IMR-90 (cell line): Measurements from ENCODE around the gene ZSCAN23. TPM values are rescaled to one million over a fixed set of nuclear protein-coding genes. Genes with fewer than 3 reads are reported as not detected.

Experiments used
- microRNA-seq, 2 experiments: library from miRNA; stranded (forward) in 1 of 2; unstranded in 1 of 2; fragments of 10-50 nt in 1 of 2; fragments of <30 nt in 1 of 2; gene quantifications in 1 of 2; microRNA quantifications in 1 of 2; one replicate each; pipeline versions ENCODE3 to v1.1.0; 2013 to 2020; ENCODE audit not compliant: insufficient read depth in 1 of 2, insufficient read length in 1 of 2, unreplicated experiment in 1 of 2
- polyA plus RNA-seq, 3 experiments: library from polyadenylated mRNA; depleted of rRNA; stranded (reverse); fragments of >200 nt; gene quantifications; 2 replicates each; pipeline ENCODE4 v1.2.3, GENCODE V29; 2012; ENCODE audit warnings: low replicate concordance in 1 of 3
- small RNA-seq, 5 experiments: library from RNA; depleted of rRNA; stranded (forward); fragments of <200 nt; gene quantifications; one replicate each; pipeline ENCODE3, GENCODE V24; 2012
- total RNA-seq: library from RNA; depleted of rRNA; stranded (reverse); fragments of >200 nt; gene quantifications from 2 replicates; pipeline ENCODE4 v1.2.3, GENCODE V29; 2012; rRNA removed

The ZSCAN23 gene
- total and polyA plus RNA-seq, 2 of the 4 experiments (the other 2 are of a cell fraction) = 1.7 to 8.4 TPM

Small RNA genes within 50 kb of the gene (microRNA-seq; reads per million reads assigned to microRNA genes)
- gene RNU2-45P (ENCODE audit: insufficient read depth, insufficient read length) = not detected

Small RNA genes within 50 kb of the gene (small RNA-seq; reads per million reads assigned to genes)
- gene RNU2-45P = 0 reads per million in 5 experiments

Other genes starting within 250 kb of the ZSCAN23 start
- 16.9 and 17.7 TPM in 2 replicates for gene ZSCAN9, start 218.2 kb downstream of the ZSCAN23 start, total RNA-seq
- gene ZSCAN9, start 218.2 kb downstream of the ZSCAN23 start, polyA plus RNA-seq (2012; rRNA removed) = 11.5 and 13.7 TPM in 2 replicates
- gene ZKSCAN4, start 191.2 kb downstream of the ZSCAN23 start, total RNA-seq = 4.7 and 5.7 TPM in 2 replicates
- 2.0 and 2.4 TPM in 2 replicates for gene ZKSCAN4, start 191.2 kb downstream of the ZSCAN23 start, polyA plus RNA-seq (2012; rRNA removed)
- 0.54 and 0.83 TPM in 2 replicates for gene NKAPL, start 184.2 kb downstream of the ZSCAN23 start, total RNA-seq
- 0.49 and 0.51 TPM in 2 replicates for gene NKAPL, start 184.2 kb downstream of the ZSCAN23 start, polyA plus RNA-seq (2012; rRNA removed)
- 22.8 and 42.1 TPM in 2 replicates for gene ZSCAN26, start 176.3 kb downstream of the ZSCAN23 start, total RNA-seq
- gene ZSCAN26, start 176.3 kb downstream of the ZSCAN23 start, polyA plus RNA-seq (2012; rRNA removed) = 12.8 and 13.1 TPM in 2 replicates
- gene PGBD1, start 161.9 kb downstream of the ZSCAN23 start, total RNA-seq = 6.3 and 6.9 TPM in 2 replicates
- gene PGBD1, start 161.9 kb downstream of the ZSCAN23 start, polyA plus RNA-seq (2012; rRNA removed) = 3.3 and 3.9 TPM in 2 replicates
- gene ZSCAN31, start 107.3 kb downstream of the ZSCAN23 start, total RNA-seq = 4.2 and 4.7 TPM in 2 replicates
- gene ZSCAN31, start 107.3 kb downstream of the ZSCAN23 start, polyA plus RNA-seq (2012; rRNA removed) = 1.2 and 1.4 TPM in 2 replicates
- gene ZKSCAN3, start 93.5 kb downstream of the ZSCAN23 start, total RNA-seq = 4.4 and 4.8 TPM in 2 replicates
- 2.1 and 3.7 TPM in 2 replicates for gene ZKSCAN3, start 93.5 kb downstream of the ZSCAN23 start, polyA plus RNA-seq (2012; rRNA removed)
- gene ZSCAN12, start 43.7 kb downstream of the ZSCAN23 start, total RNA-seq = 6.4 and 6.5 TPM in 2 replicates
- 1.6 and 2.0 TPM in 2 replicates for gene ZSCAN12, start 43.7 kb downstream of the ZSCAN23 start, polyA plus RNA-seq (2012; rRNA removed)
- gene GPX6, start 72.3 kb upstream of the ZSCAN23 start, total RNA-seq = not detected in 2 replicates
- not detected in 2 replicates for gene GPX6, start 72.3 kb upstream of the ZSCAN23 start, polyA plus RNA-seq (2012; rRNA removed)
- not detected in 2 replicates for gene GPX5, start 82.4 kb upstream of the ZSCAN23 start, total RNA-seq
- gene GPX5, start 82.4 kb upstream of the ZSCAN23 start, polyA plus RNA-seq (2012; rRNA removed) = not detected in 2 replicates